Nucleus accumbens (tissue), 56 donors: ENCODE measurements around the gene ACKR3.
A peak's percentile ranks its signal among the peaks of the same experiment; 100 is the strongest.

Experiments
- DNase-seq, 56 donors: peaks; one replicate each; lab custom pipeline; 2025; lab: John Stamatoyannopoulos, UW

ACKR3 gene

DNA sequence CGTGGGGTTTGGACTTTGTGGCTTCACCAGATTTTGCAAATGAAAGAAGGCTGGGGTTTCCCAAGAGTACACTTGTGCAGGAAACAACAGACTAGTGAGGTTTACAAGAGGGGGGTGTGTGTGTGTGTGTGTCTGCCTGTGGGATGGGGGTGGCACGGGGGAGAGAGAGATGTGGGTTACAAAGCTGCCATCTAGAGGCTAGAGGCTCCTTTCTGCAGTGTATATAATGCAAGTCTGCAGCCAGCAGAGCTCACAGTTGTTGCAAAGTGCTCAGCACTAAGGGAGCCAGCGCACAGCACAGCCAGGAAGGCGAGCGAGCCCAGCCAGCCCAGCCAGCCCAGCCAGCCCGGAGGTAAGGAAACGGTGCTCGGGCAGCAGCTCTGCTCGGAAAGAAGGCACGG lies at the start of gene ACKR3:
TSS of gene ACKR3 (plus strand) at position 253 of the 401 bp plus-strand sequence. CDS start 10,641 bp downstream, outside the sequence.
- peak in 50 of 56 donors; percentile 16 to 86 (median 57) for DNase-seq

DNA sequence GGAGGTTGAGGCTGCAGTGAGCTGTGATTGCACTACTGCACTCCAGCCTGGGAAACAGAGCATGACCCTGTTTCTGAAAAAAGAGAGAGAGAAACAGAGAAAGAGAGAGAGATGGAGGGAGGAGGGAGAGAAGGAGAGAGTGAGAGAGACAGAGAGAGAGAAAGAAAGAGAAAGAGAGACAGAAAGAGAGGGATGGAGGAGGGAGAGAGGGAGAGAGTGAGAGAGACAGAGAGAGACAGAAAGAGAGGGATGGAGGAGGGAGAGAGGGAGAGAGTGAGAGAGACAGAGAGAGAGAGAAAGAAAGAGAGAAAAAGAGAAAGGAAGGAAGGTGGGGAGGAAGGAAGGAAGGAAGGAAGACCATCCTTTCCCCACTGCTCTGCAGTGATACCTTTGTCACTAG lies 48.1 kb upstream of the ACKR3 start:
- no peak for DNase-seq

DNA sequence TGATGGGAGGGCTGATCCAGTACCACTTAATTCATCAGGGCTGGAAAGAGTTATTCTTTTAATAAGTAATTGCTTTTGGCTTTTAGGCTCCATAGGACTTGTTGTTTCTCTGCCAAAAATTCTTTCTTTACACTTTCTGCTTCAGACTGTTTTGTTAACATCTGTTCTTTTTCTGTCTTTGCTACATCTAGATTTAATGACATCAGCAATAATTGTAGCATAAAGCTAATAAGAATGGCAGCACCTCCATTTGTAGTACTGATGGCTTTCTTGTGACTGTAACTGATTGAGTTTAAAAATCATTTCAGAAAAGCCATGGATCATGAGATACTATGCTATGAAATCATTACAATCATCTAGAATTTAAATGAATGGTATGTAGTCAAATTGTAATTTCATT lies 46.4 kb upstream of the ACKR3 start:
- DNase-seq = no peak

GRCh38 chr2:236525411-236525997 lies 44.1 kb upstream of the ACKR3 start:
- no peak for DNase-seq

GRCh38 chr2:236526455-236527158 lies 43.0 kb upstream of the ACKR3 start:
- DNase-seq = no peak

DNA sequence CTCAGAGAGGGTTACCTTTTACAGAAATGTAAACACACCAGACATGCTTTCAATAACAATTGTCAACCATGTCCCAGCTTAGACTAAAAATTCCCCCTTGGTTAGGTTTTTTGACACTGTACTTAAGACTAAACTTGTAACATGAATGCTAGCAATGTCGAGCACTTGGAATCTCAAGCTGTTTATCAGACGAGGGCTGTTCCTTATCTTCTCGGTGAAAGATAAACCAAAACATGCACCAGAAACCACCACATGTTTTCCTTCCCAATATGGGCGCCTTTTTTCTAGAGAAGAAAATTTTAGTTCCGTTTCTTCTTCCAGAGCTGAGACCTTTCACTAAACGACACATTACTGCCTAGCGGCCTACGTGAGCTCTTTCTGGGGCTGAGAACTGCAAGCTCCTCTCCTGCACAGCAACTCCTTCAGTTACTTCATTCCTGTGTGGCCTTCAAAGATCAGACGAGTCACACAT lies 42.4 kb upstream of the ACKR3 start:
- DNase-seq = no peak

DNA sequence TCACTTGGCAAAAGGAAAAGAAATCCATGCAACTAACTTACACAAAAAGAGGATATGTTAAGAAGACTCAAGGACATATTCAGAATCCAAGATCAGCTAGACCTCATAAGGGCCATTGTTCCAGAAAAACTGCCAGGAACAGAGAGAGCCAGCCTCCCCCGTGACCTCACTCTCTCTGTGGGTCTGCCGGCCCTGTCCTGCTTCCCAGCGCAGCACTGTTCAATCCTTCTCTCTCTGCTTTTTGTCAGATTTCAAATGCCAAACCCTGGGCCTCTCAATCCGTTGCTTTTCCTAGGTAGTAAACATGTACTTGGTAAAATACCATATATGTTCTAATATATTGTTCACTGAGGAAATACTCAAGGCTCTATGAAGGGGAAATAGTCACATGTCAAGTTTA lies 40.0 kb upstream of the ACKR3 start:
- peak in 2 of 56 donors; percentile 1 to 15 for DNase-seq

DNA sequence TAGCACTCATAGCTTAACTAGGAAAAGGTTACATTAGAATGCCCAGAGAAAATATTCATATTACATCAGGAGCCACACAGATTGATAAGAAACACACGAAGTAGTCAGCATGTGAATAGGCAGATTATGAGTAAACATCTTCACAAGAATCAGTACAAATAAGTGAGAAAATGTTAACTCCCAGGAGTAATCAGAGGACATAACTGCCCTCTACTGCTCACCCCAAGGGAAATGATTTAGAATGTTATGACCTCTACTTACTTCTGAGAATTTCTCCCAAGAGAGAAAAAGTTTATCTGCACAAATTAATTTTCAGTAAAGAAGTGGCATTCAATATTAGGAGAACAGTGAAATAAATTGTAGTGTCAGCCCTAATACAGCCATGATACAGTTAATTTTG lies 39.1 kb upstream of the ACKR3 start:
- no peak for DNase-seq

GRCh38 chr2:236531195-236531594 lies 38.4 kb upstream of the ACKR3 start:
- DNase-seq = no peak

DNA sequence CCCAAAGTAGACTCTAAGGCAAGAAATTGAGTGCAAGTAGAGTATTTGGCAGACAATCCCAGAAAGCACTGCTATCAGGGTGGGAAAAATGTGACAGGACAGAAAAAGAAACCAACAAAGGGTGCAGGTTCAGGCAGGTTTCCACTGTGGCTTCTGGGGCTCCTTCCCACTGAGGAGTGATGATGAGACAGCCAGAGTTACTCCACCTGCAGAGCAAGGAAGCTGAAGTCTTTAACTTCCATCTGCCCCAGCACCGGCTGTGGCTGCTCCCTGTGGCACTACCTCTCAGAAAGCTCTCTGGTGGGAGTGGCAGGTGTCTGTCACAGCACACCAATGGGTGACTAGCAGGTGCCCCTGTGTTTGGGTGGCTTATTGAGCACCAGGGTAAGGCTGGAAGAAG lies 37.6 kb upstream of the ACKR3 start:
- DNase-seq = no peak

- DNase-seq = no peak
Measured at GRCh38 chr2:236533343-236533742, 36.3 kb upstream of the ACKR3 start.

DNA sequence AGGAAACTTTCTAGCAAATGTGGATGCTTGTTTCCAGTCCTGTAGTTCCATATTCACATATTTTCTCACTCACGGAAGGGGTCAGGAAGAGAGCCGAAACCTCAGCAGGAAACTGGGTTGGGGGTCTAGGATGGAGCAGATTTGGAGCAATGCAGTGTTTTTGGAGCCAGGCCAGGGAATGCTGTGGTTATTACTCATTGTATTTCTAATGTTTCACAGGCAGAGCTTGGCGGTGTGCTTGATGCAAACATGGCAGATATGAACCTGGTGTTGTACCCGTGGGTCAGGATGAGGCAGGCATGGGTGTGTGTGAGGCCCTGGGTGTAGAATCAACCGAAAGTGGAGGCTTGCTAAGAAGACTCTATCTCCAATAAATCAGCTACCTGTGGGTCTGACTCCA lies 34.6 kb upstream of the ACKR3 start:
- DNase-seq = no peak

DNA sequence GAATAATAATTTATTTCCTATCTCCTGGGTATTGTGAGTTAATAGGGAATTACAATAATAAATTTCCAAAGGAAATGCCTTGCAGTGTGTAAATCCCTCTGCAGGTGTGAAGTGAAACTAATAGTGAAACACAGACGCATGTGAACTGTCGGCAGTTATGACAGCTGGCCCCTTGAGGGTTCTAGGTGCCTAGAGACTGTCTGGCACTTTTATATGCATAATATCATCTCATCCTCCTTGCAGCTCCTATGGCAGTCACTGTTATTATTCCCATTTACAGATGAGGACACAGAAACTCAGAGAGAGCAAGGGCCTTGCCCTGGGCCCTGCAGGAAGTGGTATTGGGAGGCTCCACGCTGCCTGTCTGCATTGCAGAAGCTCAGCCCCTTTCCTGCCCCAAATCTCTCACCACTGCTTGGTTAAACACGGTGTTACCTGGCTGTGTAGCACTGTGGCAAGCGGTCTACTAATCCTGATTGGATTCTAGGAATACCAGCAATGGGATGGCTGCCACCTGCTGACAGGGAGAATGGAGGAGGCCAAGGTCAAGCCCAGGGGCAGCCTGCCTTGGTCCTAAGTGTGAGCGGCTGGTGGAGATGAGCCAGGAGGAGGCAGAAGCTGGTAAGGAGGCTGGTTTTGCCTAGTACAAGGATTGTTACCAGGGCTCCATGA lies 32.8 kb upstream of the ACKR3 start:
- DNase-seq = no peak

- DNase-seq = no peak
Measured at GRCh38 chr2:236538242-236538641, 31.4 kb upstream of the ACKR3 start.

- no peak for DNase-seq
Measured at GRCh38 chr2:236541008-236541562, 28.5 kb upstream of the ACKR3 start.

GRCh38 chr2:236544362-236544761 lies 25.3 kb upstream of the ACKR3 start:
- DNase-seq = no peak

DNA sequence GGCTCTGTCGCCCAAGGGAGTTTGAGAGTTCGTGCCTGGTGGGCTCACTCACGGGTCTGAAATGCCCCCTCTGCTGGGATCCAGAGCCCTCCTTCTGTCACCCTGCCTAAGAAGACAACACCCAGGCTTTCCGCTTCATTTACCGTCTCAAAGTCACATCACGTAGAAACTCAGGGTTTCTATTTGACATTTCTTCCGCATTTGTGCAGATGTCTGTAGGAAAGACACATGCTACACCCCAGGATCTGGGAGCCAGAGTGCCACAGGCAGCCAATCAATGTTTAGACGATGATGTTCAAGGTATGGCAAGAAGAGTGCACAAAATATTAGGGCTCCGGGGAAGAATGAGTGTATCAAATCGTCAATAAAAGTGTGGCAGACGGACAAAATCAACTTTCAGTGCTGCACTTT lies 24.4 kb upstream of the ACKR3 start:
- no peak for DNase-seq

DNA sequence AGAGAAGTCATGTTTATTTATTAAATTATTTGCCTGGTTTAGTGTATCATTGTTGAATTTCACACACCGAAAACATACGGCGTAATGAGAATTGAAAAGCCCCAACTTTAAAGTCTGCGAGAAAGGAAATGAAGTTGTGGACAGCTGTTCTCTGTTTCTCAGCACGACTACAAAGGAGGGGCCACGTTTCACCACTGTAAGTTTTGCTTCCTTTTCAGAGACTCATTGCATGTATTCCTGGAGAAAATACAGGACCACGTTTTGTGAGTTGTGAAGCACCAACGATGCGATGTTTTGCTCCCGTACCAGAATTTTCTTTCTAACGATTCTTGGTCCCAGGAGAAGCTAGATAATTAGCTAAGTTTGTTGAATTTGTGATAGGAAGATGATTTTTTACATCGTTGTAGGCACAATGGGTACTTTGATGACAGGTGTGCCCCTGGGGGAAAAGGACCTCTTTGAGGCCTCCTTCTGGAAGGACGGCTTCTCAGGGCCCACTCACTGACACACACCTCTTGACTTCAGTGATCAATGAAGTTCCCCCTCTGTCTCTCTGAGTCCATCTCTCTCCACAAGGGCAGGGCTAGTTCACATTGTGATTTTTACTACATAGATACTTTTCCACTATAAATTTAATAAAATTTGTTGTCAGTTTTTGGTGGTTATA lies 23.7 kb upstream of the ACKR3 start:
- no peak for DNase-seq

- no peak for DNase-seq
Measured at GRCh38 chr2:236546561-236547002, 23.0 kb upstream of the ACKR3 start.

- DNase-seq = no peak
Measured at GRCh38 chr2:236547725-236548124, 21.9 kb upstream of the ACKR3 start.
